ENCODE measurements around the gene MYOF.

The MYOF gene

DNA sequence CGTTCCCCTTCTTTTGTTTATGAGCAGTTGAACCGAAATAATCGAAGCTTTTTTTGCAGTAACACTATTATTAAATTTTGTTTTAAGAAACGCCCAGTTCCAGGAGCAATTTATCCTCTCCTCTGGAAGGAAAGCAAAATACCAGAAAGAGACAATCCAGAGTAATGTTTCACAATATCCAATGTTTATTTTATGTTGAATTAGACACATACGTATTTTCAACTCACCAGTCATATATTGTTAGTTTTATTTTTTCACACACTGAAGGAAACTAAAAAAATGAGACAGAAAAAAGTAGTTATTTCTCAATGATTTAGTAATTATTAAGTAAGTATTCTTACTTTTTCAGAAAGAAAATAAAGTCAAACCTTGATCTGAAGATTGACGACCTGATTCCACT is 85.1 kb downstream of the MYOF start:
- no peak for DNase-seq (ENCODE audit: low read depth in 2 of 2)
- no peak overlapping the region for H3K4me3 ChIP-seq (replicated peaks in 1 of 2; ENCODE audit: low read depth in 2 of 2, low read length in 2 of 2)
- TF ChIP-seq CTCF (IDR thresholded peaks at IDR 0.05; ENCODE audit: low read depth, low read length): no peak

GRCh38 chr10:93393211-93393610 is 88.9 kb downstream of the MYOF start:
- no peak for TF ChIP-seq CTCF (IDR thresholded peaks at IDR 0.05; ENCODE audit: low read depth, low read length)

DNA sequence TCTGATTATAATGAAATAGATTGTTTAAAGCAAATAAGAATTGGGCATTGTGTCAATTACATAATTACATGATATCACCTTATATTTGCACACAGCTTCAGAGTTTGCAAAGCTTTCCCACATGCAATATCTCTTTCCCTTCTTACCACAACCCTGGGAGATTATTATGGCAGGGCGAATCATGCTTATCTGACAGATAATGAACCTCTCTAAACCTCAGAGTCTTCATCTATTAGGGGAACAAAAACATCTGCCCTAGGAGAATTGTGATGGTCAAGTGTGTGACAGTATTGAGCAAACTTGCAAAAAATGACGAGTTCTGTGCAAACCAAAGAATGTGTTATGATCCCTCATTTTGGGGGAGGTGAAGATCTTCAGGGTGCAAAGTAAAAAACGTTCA is 90.0 kb downstream of the MYOF start:
- TF ChIP-seq CTCF (IDR thresholded peaks at IDR 0.05; ENCODE audit: low read depth, low read length): no peak
- DNase-seq (ENCODE audit: low read depth in 2 of 2): no peak

More at GRCh38 chr10:93393211-93393610, 88.9 kb downstream of the MYOF start:
- DNase-seq (ENCODE audit: low read depth in 2 of 2): no peak
- no peak overlapping the region for H3K4me3 ChIP-seq (replicated peaks in 1 of 2; ENCODE audit: low read depth in 2 of 2, low read length in 2 of 2)

GRCh38 chr10:93390306-93391090 is 91.6 kb downstream of the MYOF start:
- DNase-seq (ENCODE audit: low read depth in 2 of 2): peak in 1 of 2 donors; percentile 48
- no peak overlapping the region for H3K4me3 ChIP-seq (replicated peaks in 1 of 2; ENCODE audit: low read depth in 2 of 2, low read length in 2 of 2)
- TF ChIP-seq CTCF (IDR thresholded peaks at IDR 0.05; ENCODE audit: low read depth, low read length): no peak

More for the DNA sequence above, 90.0 kb downstream of the MYOF start:
- H3K4me3 ChIP-seq (replicated peaks in 1 of 2; ENCODE audit: low read depth in 2 of 2, low read length in 2 of 2): no peak overlapping the region

- peak; percentile 30 to 58 for DNase-seq (ENCODE audit: low read depth in 2 of 2)
These were observed 95.3 kb downstream of the MYOF start for GRCh38 chr10:93386631-93387369.

GRCh38 chr10:93385345-93385744 is 96.8 kb downstream of the MYOF start:
- no peak for DNase-seq (ENCODE audit: low read depth in 2 of 2)
- H3K4me3 ChIP-seq (replicated peaks in 1 of 2; ENCODE audit: low read depth in 2 of 2, low read length in 2 of 2): no peak overlapping the region
- no peak for TF ChIP-seq CTCF (IDR thresholded peaks at IDR 0.05; ENCODE audit: low read depth, low read length)

More at GRCh38 chr10:93386631-93387369, 95.3 kb downstream of the MYOF start:
- H3K4me3 ChIP-seq (replicated peaks in 1 of 2; ENCODE audit: low read depth in 2 of 2, low read length in 2 of 2): no peak overlapping the region
- TF ChIP-seq CTCF (IDR thresholded peaks at IDR 0.05; ENCODE audit: low read depth, low read length): peak; percentile 17
